ENCODE measurements around the gene ACTR5.
"Not testable (repeated sequence)": the region's sequence is repeated elsewhere in the genome, so short reads cannot be mapped to it uniquely, and the experiment has no call there.

Gene ACTR5

DNA sequence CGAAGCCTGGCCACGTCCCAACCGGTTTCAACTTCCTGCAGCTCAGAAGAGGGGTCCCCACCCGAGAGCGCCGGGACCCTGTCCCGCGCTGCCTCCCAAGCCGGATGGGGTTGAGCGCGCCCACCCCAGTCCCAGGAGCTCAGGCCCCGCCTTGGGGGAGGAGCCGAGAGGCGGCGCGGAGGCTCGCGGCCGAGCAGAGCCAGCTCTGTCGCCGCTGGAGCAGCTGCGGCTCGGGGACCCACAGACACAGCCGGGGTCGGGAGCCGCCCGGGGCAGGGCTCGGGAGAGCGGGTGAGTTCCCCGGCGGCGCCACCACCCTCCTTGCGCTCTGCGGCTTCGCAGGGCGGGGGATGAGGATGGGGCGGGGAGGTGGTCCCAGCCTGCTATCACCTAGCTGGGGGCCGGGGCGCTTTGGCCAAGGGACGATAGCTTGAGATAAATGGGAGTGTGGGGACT is 57.3 kb downstream of the ACTR5 start, which contains the start of gene PPP1R16B:
Gene PPP1R16B, plus strand, starts transcription at position 196 of the 456 bp plus-strand sequence. CDS start 30,229 bp downstream, outside the sequence.
- peak; percentile 92 for DNase-seq
- ATAC-seq: peak; percentile 86

DNA sequence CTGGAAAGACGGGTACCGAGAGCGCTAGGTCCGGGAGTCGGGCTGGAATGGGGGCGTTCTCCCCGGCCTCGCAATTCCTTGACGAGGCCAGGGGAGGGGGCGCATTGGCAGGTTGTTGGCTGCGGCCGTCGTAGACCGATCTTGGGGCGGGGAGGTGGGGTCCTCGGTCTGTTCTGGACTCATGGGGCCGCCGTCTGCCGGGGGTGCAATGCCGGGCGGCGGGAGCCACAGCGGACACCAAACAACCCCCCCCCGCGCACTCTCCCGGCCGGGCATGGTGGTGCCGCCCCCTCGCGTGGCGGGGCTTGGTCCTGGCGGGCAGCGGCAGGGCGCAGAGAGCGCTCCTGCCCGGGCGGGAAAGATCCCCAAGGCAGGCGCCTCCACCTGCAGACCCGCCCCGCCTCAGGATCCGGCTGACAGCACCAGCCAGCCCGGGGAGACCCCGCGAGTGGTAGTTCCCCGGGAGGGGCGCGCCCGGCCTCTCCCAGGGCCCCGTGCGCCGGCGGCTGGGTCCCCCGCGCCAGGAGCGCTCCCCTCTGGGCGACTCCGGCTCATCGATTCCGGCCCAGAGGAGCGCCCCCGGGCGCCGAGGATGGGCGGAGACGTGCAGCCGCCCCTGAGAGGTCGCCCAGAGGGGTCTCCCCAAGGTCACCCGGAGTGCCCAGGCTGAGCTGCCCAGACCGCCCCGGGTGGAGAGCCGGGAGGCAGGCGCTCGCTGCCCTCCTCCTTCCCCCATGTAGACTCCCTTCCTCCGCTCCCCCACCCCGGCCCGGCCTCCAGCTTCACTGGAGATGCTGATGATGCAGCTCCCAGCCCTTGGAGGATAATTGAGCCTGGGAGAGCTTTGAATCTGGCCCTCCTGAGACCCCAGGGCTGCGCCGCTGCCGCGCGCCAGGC is 57.9 kb downstream of the ACTR5 start:
- ATAC-seq (peak; percentile 26), DNase-seq (peak; percentile 69)

DNA sequence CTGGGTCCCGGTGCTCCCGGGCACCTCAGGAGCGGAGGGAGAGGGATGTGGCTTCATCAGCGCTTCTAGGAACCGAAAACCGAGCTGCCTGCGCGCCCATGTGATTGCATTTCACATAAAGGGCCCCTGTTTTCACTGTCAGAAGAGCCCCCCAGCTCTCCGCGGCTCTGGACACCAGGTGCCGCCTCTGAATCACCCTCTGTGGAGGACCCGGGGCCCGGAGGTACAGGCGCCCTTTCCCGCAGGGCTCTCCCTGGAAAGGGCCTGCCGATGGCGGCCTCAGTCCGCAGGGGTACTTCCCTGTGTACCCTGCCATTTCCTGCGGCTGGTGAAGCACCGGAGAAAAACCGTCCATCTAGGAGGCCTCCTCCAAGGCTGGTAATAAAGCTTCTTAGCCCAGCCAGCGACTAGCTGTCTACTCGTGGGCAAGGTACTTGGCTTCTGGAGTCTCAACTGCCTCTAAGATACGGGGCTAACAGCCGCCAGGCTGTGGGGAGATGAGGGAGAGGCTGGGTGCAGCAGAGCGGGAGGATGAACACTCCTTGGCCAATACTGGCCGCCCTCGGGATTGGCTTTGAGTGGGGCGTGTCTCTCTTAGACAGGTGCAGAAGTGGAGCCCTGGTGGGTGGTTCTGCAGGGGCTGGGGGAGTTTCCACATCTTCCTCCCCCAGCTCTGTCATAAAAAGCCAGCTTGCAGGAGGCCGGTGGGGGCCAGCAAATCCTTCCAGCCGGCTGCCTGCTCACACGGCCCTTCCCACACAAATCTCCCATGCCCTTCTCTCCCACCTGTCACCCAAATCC is 58.8 kb downstream of the ACTR5 start:
- DNase-seq (peak; percentile 47), ATAC-seq (peak; percentile 5)

DNA sequence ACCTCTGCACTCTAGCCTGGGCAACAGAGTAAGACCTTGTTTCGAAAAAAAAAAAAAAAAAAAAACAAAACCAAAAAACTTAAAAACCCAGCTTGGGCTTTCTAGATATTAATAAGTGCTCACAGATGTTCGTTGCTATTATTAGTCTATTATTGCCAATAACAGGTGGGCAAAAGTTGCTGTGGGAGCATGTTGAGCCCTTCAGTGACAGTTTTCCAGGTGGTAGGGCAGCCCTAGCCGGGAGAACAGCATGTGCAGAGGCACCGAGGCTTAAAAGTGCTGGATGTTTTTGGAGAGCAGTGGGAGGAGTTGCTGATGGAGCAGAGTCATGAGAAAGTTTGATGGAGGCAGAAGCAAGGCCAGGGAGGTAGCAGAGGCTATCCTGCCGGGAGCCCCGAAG is 61.7 kb downstream of the ACTR5 start:
- no peak for ATAC-seq

GRCh38 chr20:38810926-38811630 is 62.8 kb downstream of the ACTR5 start:
- DNase-seq (no peak), ATAC-seq (peak; percentile 17)

More for the DNA sequence above, 61.7 kb downstream of the ACTR5 start:
- no peak for DNase-seq

- ATAC-seq: no peak
- DNase-seq: no peak
Measured at GRCh38 chr20:38811769-38812168, 63.5 kb downstream of the ACTR5 start.

DNA sequence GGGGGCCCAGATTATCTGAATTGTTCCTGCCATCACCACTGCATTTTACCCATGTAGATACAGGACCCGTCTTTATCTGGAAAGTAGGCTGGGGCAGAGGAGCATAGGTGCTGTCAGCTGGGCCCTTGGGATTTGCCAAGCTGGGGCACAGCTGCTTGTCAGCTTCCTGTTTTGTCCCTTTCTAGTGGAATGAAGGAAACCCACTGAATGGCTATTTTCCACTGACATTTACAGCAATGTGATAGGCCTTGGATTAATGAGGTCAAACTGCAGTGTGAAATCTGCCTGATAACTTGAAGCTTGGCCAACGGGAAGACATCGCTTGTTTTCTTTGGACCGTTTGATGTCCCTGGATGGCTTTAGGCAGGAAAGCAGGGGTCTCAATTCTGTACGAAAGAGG is 63.9 kb downstream of the ACTR5 start:
- DNase-seq (no peak), ATAC-seq (no peak)

DNA sequence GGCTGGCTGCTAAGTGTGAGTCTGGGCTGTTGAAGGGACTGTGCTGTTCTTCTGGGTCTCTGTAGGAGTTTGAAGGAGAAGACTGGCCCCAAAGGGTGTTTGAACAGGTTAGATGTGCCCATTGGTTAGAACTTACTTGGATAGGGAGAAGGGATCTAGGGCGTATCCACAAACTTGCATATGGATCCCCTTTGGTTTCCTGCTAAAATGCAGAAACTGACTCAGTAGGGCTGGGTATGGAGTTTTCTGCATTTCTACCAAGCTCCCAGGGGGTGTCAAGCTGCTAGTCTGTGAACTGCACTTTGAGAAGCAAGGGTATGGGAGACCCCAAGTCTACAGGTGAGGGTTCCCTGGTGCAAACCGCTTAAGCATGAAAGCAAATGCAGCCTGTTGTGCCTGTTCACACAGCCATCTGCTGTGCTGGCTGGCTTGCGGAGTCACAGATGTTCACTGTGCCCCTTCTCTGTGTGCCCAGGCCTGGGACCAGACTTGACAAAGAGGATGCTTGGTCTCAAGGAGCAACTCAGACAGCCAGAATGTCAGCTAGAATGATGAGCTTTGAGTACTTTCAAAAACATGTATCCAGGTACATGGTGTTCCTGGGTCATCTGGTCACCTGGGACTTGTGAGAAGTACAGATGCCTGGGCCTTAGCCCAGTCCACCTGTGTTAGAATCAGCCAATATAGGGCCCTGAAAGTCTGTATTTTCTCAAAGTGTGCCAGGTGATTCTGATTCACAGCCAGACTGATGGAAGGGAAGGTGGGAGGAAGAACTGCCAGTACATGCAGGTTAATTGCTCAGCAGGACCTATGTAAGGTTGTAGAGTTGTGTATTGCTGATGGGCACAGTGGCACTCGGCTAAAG is 64.7 kb downstream of the ACTR5 start:
- ATAC-seq (no peak), DNase-seq (no peak)

- DNase-seq, ATAC-seq: not testable (repeated sequence)
Measured at GRCh38 chr20:38813574-38813962, 65.3 kb downstream of the ACTR5 start.

- no peak for DNase-seq
- no peak for ATAC-seq
Measured at GRCh38 chr20:38815446-38815845, 67.2 kb downstream of the ACTR5 start.

GRCh38 chr20:38818113-38819065 is 70.1 kb downstream of the ACTR5 start:
- no peak for DNase-seq
- peak; percentile 77 for ATAC-seq

Data from stimulated activated naive CD8-positive, alpha-beta T cell treated with anti-CD3 and anti-CD28 coated beads, Interleukin-15, Interleukin-2, amounts not matched to agents 100 U/mL and 50 U/mL, for 24 hours (primary cell).